ENCODE results near the gene CLPX. TPM values are rescaled to one million over a fixed set of nuclear protein-coding genes. Genes with fewer than 3 reads are reported as not detected.
A peak's percentile ranks its signal among the peaks of the same experiment; 100 is the strongest.
"Not testable (repeated sequence)": the region's sequence is repeated elsewhere in the genome, so short reads cannot be mapped to it uniquely, and the experiment has no call there.

The CLPX gene
- total RNA-seq, 4 donors from 2014 or later, result 51.0 to 57.4 (median 54.1) TPM

GRCh38 chr15:65182538-65182937, 2.6 kb downstream of the CLPX start:
- peaks cover 0 to 39% (median 0%) of the 10 kb centered on the region in 3 donors for H3K36me3 ChIP-seq
- H3K4me1 ChIP-seq, result peaks cover 7 to 71% (median 33%) of the 10 kb centered on the region in 3 donors
- WGBS, 2 donors, result 63 to 74% methylated on average over 4 of the region's 4 CpGs
- TF ChIP-seq CTCF (IDR thresholded peaks at IDR 0.05), result no peak
- TF ChIP-seq POLR2A (IDR thresholded peaks at IDR 0.05), result no peak
- peak overlapping the region in 2 of 4 donors; percentile 76 to 79 for H3K4me3 ChIP-seq
- DNase-seq, result no peak
- peak overlapping the region in 2 of 4 donors; percentile 6 to 94 for H3K27ac ChIP-seq
- intact Hi-C loops (cut with DNase I), result no loop called here
- H3K27me3 ChIP-seq, result no peaks in the 10 kb centered on the region
- H3K9me3 ChIP-seq, result no peaks in the 10 kb centered on the region

- Histone ChIP-seq H3K4me1 (peaks cover 7 to 73% (median 33%) of the 10 kb centered on the region in 3 donors), H3K36me3 (peaks cover 0 to 47% (median 0%) of the 10 kb centered on the region in 3 donors)
- H3K4me3 ChIP-seq; H3K27ac ChIP-seq; H3K27me3 ChIP-seq; DNase-seq; H3K9me3 ChIP-seq; intact Hi-C loops (cut with DNase I): not testable (repeated sequence)
- 86 to 88% methylated on average over 15 of the region's 15 CpGs for WGBS, 2 donors
Measured at GRCh38 chr15:65181582-65182353, 3.4 kb downstream of the CLPX start.

- H3K9me3 ChIP-seq, result no peaks in the 10 kb centered on the region
- H3K27me3 ChIP-seq, result no peaks in the 10 kb centered on the region
- TF ChIP-seq CTCF (IDR thresholded peaks at IDR 0.05), result no peak
- TF ChIP-seq POLR2A (IDR thresholded peaks at IDR 0.05), result no peak
- peaks cover 0 to 63% (median 9%) of the 10 kb centered on the region in 3 donors for H3K36me3 ChIP-seq
- WGBS, 2 donors, result 75 to 82% methylated on average over 3 of the region's 3 CpGs
- intact Hi-C loops (cut with DNase I), result no loop called here
- DNase-seq, result no peak
- peaks cover 7 to 65% (median 33%) of the 10 kb centered on the region in 3 donors for H3K4me1 ChIP-seq
- H3K27ac ChIP-seq, result no peak overlapping the region
- H3K4me3 ChIP-seq, result no peak overlapping the region
Measured at GRCh38 chr15:65180167-65180566, 5.0 kb downstream of the CLPX start.

- DNase-seq, result no peak
- Histone ChIP-seq H3K36me3 (peaks cover 0 to 86% (median 9%) of the 10 kb centered on the region in 3 donors), H3K4me3 (no peak overlapping the region), H3K27ac (peak overlapping the region in 2 of 4 donors; percentile 4 to 59), H3K9me3 (no peaks in the 10 kb centered on the region), H3K27me3 (no peaks in the 10 kb centered on the region), H3K4me1 (peaks cover 2 to 59% (median 30%) of the 10 kb centered on the region in 3 donors)
- intact Hi-C loops (cut with DNase I), result no loop called here
- TF ChIP-seq CTCF (IDR thresholded peaks at IDR 0.05), result no peak
- TF ChIP-seq POLR2A (IDR thresholded peaks at IDR 0.05), result no peak
- 0 to 14% methylated on average over 1 of the region's 1 CpG for WGBS, 2 donors
Measured at GRCh38 chr15:65177901-65178300, 7.2 kb downstream of the CLPX start.

GRCh38 chr15:65176056-65176455, 9.1 kb downstream of the CLPX start:
- H3K36me3 ChIP-seq, result peaks cover 0 to 96% (median 16%) of the 10 kb centered on the region in 3 donors
- TF ChIP-seq CTCF (IDR thresholded peaks at IDR 0.05) (no peak), POLR2A (IDR thresholded peaks at IDR 0.05) (no peak)
- peaks cover 0 to 59% (median 15%) of the 10 kb centered on the region in 3 donors for H3K4me1 ChIP-seq
- no peaks in the 10 kb centered on the region for H3K9me3 ChIP-seq
- DNase-seq, result no peak
- H3K4me3 ChIP-seq, result no peak overlapping the region
- H3K27ac ChIP-seq, result no peak overlapping the region
- intact Hi-C loops (cut with DNase I), result no loop called here
- no peaks in the 10 kb centered on the region for H3K27me3 ChIP-seq
